ENCODE results near the gene PTGS1. TPM values are rescaled to one million over a fixed set of nuclear protein-coding genes. Genes with fewer than 3 reads are reported as not detected.

Gene PTGS1
- total RNA-seq, 2 donors from 2014 or later, result 20.8 to 30.2 TPM

- no peak for DNase-seq (ENCODE audit: low spot score)
- intact Hi-C loops (cut with DNase I), result no loop called here
These were observed 54.3 kb downstream of the PTGS1 start for GRCh38 chr9:122425087-122425486.

- DNase-seq (ENCODE audit: low spot score), result no peak
- intact Hi-C loops (cut with DNase I), result no loop called here
These were observed 55.9 kb downstream of the PTGS1 start for GRCh38 chr9:122426723-122427122.

- no peak for DNase-seq (ENCODE audit: low spot score)
- intact Hi-C loops (cut with DNase I), result no loop called here
These were observed 71.7 kb downstream of the PTGS1 start for GRCh38 chr9:122442568-122442967.

GRCh38 chr9:122444041-122444733, 73.4 kb downstream of the PTGS1 start:
- DNase-seq (ENCODE audit: low spot score), result no peak
- intact Hi-C loops (cut with DNase I), result no loop called here

Other genes starting within 250 kb of the PTGS1 start
- gene NDUFA8, start 211.2 kb upstream of the PTGS1 start, total RNA-seq, result 10 to 100 TPM; 36.5 to 38.2 TPM
- gene MORN5, start 211.1 kb upstream of the PTGS1 start, total RNA-seq, result 1 to 10 TPM in 1 of 2 donors, under 1 TPM in 1; 0.95 to 1.5 TPM
- gene LHX6, start 142.1 kb upstream of the PTGS1 start, total RNA-seq, result 10 to 100 TPM in 1 of 2 donors, 1 to 10 TPM in 1; 8.3 to 23.6 TPM
- gene RBM18, start 106.2 kb upstream of the PTGS1 start, total RNA-seq, result 10 to 100 TPM; 18.9 to 19.2 TPM
- 10 to 100 TPM; 23.8 to 27.7 TPM for gene MRRF, start 106.1 kb upstream of the PTGS1 start, total RNA-seq
- gene OR1J1, start 106.9 kb downstream of the PTGS1 start, total RNA-seq, result not detected
- not detected for gene OR1J2, start 139.8 kb downstream of the PTGS1 start, total RNA-seq
- gene OR1J4, start 148.1 kb downstream of the PTGS1 start, total RNA-seq, result not detected
- not detected for gene OR1N1, start 156.3 kb downstream of the PTGS1 start, total RNA-seq
- not detected for gene OR1N2, start 182.1 kb downstream of the PTGS1 start, total RNA-seq
- under 1 TPM in 1 of 2 donors, not detected in 1; 0.29 TPM for gene OR1L8, start 212.4 kb downstream of the PTGS1 start, total RNA-seq
- gene OR1Q1, start 243.7 kb downstream of the PTGS1 start, total RNA-seq, result not detected

All from posterior vena cava (tissue), 2 donors.